ENCODE measurements around the gene CADPS2. TPM values are rescaled to one million over a fixed set of nuclear protein-coding genes. Genes with fewer than 3 reads are reported as not detected.

CADPS2 gene
- total and polyA plus RNA-seq, 2 of the 8 experiments (the other 6 are each of a cell fraction or from before 2014, with no cell fraction given): 8.9 to 22.3 TPM

GRCh38 chr7:122470859-122471258 is 415.4 kb downstream of the CADPS2 start:
- Histone ChIP-seq H3K79me2 (ENCODE audit: control insufficient read depth in 1 of 2, insufficient read depth in 2 of 2, low read length in 2 of 2) (no peaks in the 10 kb centered on the region), H2BK5ac (ENCODE audit: low read depth, low read length) (no peak overlapping the region), H3K4me2 (ENCODE audit: insufficient read depth in 1 of 2, low read depth in 2 of 2, low read length in 2 of 2) (no peak overlapping the region), H4K91ac (replicated peaks; ENCODE audit: insufficient read length, low read length) (no peak overlapping the region), H3K9me3 (ENCODE audit: insufficient read depth in 2 of 2, low read depth in 1 of 2, low read length in 1 of 2) (no peaks in the 10 kb centered on the region), H3K9ac (replicated peaks in 1 of 4; ENCODE audit: extremely low read depth in 1 of 4, low read depth in 3 of 4, low read length in 3 of 4) (no peak overlapping the region), H2BK20ac (ENCODE audit: low read length) (no peak overlapping the region), H2BK12ac (ENCODE audit: low read depth, low read length) (no peak overlapping the region), H3K14ac (ENCODE audit: insufficient read length) (no peak overlapping the region), H2BK15ac (ENCODE audit: low read length) (no peak overlapping the region), H3K4me1 (replicated peaks in 1 of 4; ENCODE audit: control insufficient read depth in 3 of 4, insufficient read depth in 4 of 4, low read length in 3 of 4) (peaks cover 2 to 27% (median 8%) of the 10 kb centered on the region in 4 experiments; a peak in 6 of 7 replicates), H3K23me2 (ENCODE audit: low read depth, low read length) (no peaks in the 10 kb centered on the region), H3K23ac (ENCODE audit: insufficient read length) (no peak overlapping the region), H3K27me3 (replicated peaks in 1 of 4; ENCODE audit: control insufficient read depth in 3 of 4, extremely low read depth in 1 of 4, insufficient read depth in 3 of 4, low read length in 3 of 4) (no peaks in the 10 kb centered on the region), H3K4me3 (ENCODE audit: extremely low read depth in 1 of 4, insufficient read depth in 2 of 4, low read depth in 3 of 4, low read length in 4 of 4) (no peak overlapping the region), H4K20me1 (replicated peaks in 1 of 2; ENCODE audit: control insufficient read depth in 1 of 2, insufficient read depth in 2 of 2, low read length in 2 of 2) (no peaks in the 10 kb centered on the region), H4K8ac (ENCODE audit: extremely low read depth, insufficient read depth, low read length) (no peak overlapping the region), H4K5ac (ENCODE audit: insufficient read length, low read depth, low read length) (peak overlapping the region; percentile 63), H2AFZ (ENCODE audit: low read length) (no peak overlapping the region), H3K56ac (replicated peaks; ENCODE audit: insufficient read length, low read depth, low read length) (no peak overlapping the region), H3K36me3 (ENCODE audit: control insufficient read depth in 2 of 4, insufficient read depth in 4 of 4, low read length in 3 of 4) (no peaks in the 10 kb centered on the region), H3K27ac (ENCODE audit: low read depth, low read length) (no peak overlapping the region), H2AK5ac (ENCODE audit: low read depth, low read length) (no peak overlapping the region), H3K79me1 (ENCODE audit: low read depth, low read length) (no peaks in the 10 kb centered on the region), H3K4ac (replicated peaks; ENCODE audit: insufficient read length, low read depth, low read length) (no peak overlapping the region), H3K18ac (ENCODE audit: extremely low read depth, low read length) (no peak overlapping the region), H2BK120ac (replicated peaks; ENCODE audit: low read depth, low read length) (no peak overlapping the region)
- FAIRE-seq (no peak), DNase-seq (ENCODE audit: low read depth in 1 of 2, low spot score in 2 of 2) (no peak)
- ChIA-PET CTCF (ENCODE audit: partially characterized antibody) (no interaction called here), POLR2A (ENCODE audit: partially characterized antibody) (no interaction called here)
- 53% methylated on average over 3 of the region's 3 CpGs; no CpG with 5 or more reads in 1 of the 2 experiments for WGBS, 2 experiments (ENCODE audit: extremely low coverage in 1 of 2, insufficient coverage in 1 of 2, insufficient read length in 1 of 2, insufficient replicate concordance in 2 of 2, low coverage in 1 of 2, low lambda C conversion rate in 2 of 2, missing lambda C conversion rate in 1 of 2)
- no peak for TF ChIP-seq RAD21 (IDR thresholded peaks at IDR 0.05 in 1 of 2, conservative IDR thresholded peaks at IDR 0.05 in 1 of 2; ENCODE audit: low read depth in 2 of 2, low read length in 2 of 2)
- TF ChIP-seq SIN3A (conservative IDR thresholded peaks at IDR 0.05 in 1 of 2, IDR thresholded peaks at IDR 0.05 in 1 of 2; ENCODE audit: low read depth in 1 of 2, low read length in 2 of 2): no peak
- TF ChIP-seq EP300 (IDR thresholded peaks at IDR 0.05; ENCODE audit: borderline replicate concordance in 1 of 2, low read depth in 2 of 2, low read length in 2 of 2): no peak
- TF ChIP-seq HDAC6 (IDR thresholded peaks at IDR 0.05; ENCODE audit: low read depth, low read length): no peak
- no peak for TF ChIP-seq CEBPB (IDR thresholded peaks at IDR 0.05; ENCODE audit: low read depth, low read length)
- TF ChIP-seq GABPA (IDR thresholded peaks at IDR 0.05; ENCODE audit: borderline replicate concordance, insufficient read depth, low read length): no peak
- no peak for TF ChIP-seq CBX8 (IDR thresholded peaks at IDR 0.05; ENCODE audit: borderline replicate concordance, low read depth, low read length)
- no peak for TF ChIP-seq CHD1 (IDR thresholded peaks at IDR 0.05; ENCODE audit: low read depth, low read length)
- no peak for TF ChIP-seq ASH2L (IDR thresholded peaks at IDR 0.05; ENCODE audit: low read length)
- TF ChIP-seq NANOG (IDR thresholded peaks at IDR 0.05; ENCODE audit: insufficient read depth, low read depth, low read length, poor library complexity, severe bottlenecking): no peak
- TF ChIP-seq FOSL1 (IDR thresholded peaks at IDR 0.05; ENCODE audit: insufficient read depth, low read depth, low read length): no peak
- TF ChIP-seq JUND (IDR thresholded peaks at IDR 0.05; ENCODE audit: low read length): no peak
- no peak for TF ChIP-seq SP2 (IDR thresholded peaks at IDR 0.05; ENCODE audit: low read length)
- no peak for TF ChIP-seq CTBP2 (IDR thresholded peaks at IDR 0.05; ENCODE audit: borderline replicate concordance, insufficient read depth, insufficient read length, low read length)

Measured in H1 (cell line).